Measurements from ENCODE around the gene NDUFA8. TPM values are rescaled to one million over a fixed set of nuclear protein-coding genes. Genes with fewer than 3 reads are reported as not detected.
A peak's percentile ranks its signal among the peaks of the same experiment; 100 is the strongest.

The NDUFA8 gene
- total RNA-seq, 1 experiment from 2014 or later: 52.5 TPM

DNA sequence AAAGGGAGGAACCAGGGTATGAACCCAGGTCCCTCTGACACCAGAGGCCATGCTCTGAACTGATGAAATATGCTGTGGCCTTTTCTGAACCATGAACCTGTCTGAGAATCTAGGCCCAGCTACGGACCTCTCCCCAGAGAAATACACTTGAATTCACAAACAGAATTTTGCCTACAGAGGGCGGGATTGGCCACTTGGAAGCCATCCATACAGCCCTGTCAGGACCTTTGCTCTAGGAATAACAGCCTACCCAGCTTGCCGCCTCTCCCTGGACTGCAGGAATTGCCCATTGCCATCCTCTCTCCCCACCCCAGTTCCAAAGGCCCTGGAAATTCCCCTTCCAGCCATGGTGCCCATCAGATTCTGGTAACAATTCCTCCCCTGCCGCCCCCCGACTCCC, 26.7 kb upstream of the NDUFA8 start:
- Mint-ChIP-seq H3K9me3 (ENCODE audit: unreplicated experiment) (no peaks in the 10 kb centered on the region), H3K4me1 (ENCODE audit: insufficient read depth, unreplicated experiment) (no peaks in the 10 kb centered on the region), H3K36me3 (ENCODE audit: insufficient read depth, unreplicated experiment) (no peaks in the 10 kb centered on the region), H3K27me3 (ENCODE audit: insufficient read depth, unreplicated experiment) (peaks cover 14% of the 10 kb centered on the region), H3K27ac (ENCODE audit: low read depth, unreplicated experiment) (no peak overlapping the region), H3K4me3 (ENCODE audit: unreplicated experiment) (no peak overlapping the region)
- DNase-seq (ENCODE audit: unreplicated experiment): no peak
- ChIA-PET POLR2A (interaction anchor here (0.7 kb wide), 1 partner anchor 319 kb away, joined by 3 read pairs; no protein-coding TSS in a partner anchor), CTCF (interaction anchor here (1.2 kb wide), 1 partner anchor 87 kb away, joined by 4 read pairs; no protein-coding TSS in a partner anchor)
- intact Hi-C loops (cut with micrococcal nuclease): no loop called here
- TF ChIP-seq, protein P1, sequence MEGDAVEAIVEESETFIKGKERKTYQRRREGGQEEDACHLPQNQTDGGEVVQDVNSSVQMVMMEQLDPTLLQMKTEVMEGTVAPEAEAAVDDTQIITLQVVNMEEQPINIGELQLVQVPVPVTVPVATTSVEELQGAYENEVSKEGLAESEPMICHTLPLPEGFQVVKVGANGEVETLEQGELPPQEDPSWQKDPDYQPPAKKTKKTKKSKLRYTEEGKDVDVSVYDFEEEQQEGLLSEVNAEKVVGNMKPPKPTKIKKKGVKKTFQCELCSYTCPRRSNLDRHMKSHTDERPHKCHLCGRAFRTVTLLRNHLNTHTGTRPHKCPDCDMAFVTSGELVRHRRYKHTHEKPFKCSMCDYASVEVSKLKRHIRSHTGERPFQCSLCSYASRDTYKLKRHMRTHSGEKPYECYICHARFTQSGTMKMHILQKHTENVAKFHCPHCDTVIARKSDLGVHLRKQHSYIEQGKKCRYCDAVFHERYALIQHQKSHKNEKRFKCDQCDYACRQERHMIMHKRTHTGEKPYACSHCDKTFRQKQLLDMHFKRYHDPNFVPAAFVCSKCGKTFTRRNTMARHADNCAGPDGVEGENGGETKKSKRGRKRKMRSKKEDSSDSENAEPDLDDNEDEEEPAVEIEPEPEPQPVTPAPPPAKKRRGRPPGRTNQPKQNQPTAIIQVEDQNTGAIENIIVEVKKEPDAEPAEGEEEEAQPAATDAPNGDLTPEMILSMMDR (IDR thresholded peaks at IDR 0.05; ENCODE audit: unreplicated experiment): no peak
- no TSS peak for BruUV-seq (replicated peaks)

DNA sequence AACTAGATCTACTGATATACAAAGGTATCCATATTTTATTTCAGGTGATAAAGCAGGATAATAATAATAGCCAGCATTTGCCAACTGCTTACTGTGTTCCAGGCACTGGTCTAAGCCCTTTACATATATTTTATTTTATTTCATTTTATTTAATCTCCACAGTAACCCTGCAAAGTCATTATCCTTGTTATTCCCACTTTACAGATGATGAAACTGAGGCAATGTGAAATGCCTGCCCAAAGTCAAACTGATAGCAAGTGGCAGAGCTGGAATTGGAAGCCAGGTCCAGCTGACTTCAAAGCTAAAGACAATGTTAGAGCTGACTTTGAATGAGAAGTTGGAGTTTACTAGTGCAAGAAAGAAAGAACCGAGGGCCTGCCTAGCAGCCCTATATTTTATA, 25.0 kb upstream of the NDUFA8 start:
- no peaks in the 10 kb centered on the region for H3K36me3 Mint-ChIP-seq (ENCODE audit: insufficient read depth, unreplicated experiment)
- intact Hi-C loops (cut with micrococcal nuclease): no loop called here
- no peak overlapping the region for H3K4me3 Mint-ChIP-seq (ENCODE audit: unreplicated experiment)
- no peaks in the 10 kb centered on the region for H3K9me3 Mint-ChIP-seq (ENCODE audit: unreplicated experiment)
- ChIA-PET POLR2A (interaction anchor here (0.6 kb wide), 1 partner anchor 54 kb away, joined by 4 read pairs; no protein-coding TSS in a partner anchor), CTCF (interaction anchor here (0.6 to 0.7 kb wide), 2 partner anchors 126 to 1274 kb away, joined by 3 read pairs; no protein-coding TSS in a partner anchor)
- peaks cover 14% of the 10 kb centered on the region for H3K27me3 Mint-ChIP-seq (ENCODE audit: insufficient read depth, unreplicated experiment)
- TF ChIP-seq, protein P1 (IDR thresholded peaks at IDR 0.05; ENCODE audit: unreplicated experiment): no peak
- H3K4me1 Mint-ChIP-seq (ENCODE audit: insufficient read depth, unreplicated experiment): peaks cover 7% of the 10 kb centered on the region
- DNase-seq (ENCODE audit: unreplicated experiment): no peak
- BruUV-seq (replicated peaks): no TSS peak
- no peak overlapping the region for H3K27ac Mint-ChIP-seq (ENCODE audit: low read depth, unreplicated experiment)

DNA sequence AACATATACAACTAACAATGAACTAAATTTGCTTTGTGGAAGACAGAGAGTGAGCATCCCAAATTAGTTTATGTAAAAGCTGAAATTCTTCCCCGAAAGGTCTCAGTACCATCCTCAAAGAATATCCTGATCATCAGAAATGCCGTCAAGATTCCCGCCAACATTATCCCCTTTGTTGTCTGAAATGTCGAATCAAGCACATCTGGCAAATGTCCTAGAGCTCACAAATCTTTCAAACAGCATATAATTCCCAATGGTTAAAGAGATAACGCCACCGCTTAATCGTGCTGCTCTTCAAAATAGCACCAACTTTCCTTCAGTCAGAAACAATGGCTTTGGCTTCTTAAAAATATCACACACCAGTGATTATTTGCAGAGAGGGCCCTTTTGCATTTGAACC, 23.9 kb upstream of the NDUFA8 start:
- Mint-ChIP-seq H3K27me3 (ENCODE audit: insufficient read depth, unreplicated experiment) (peaks cover 25% of the 10 kb centered on the region), H3K27ac (ENCODE audit: low read depth, unreplicated experiment) (no peak overlapping the region), H3K9me3 (ENCODE audit: unreplicated experiment) (no peaks in the 10 kb centered on the region), H3K4me3 (ENCODE audit: unreplicated experiment) (no peak overlapping the region), H3K4me1 (ENCODE audit: insufficient read depth, unreplicated experiment) (peaks cover 7% of the 10 kb centered on the region), H3K36me3 (ENCODE audit: insufficient read depth, unreplicated experiment) (no peaks in the 10 kb centered on the region)
- CTCF ChIA-PET: no interaction called here
- DNase-seq (ENCODE audit: unreplicated experiment): no peak
- TF ChIP-seq, protein P1 (IDR thresholded peaks at IDR 0.05; ENCODE audit: unreplicated experiment): no peak
- POLR2A ChIA-PET: interaction anchor here (2.2 kb wide), 1 partner anchor 24 kb away, joined by 6 read pairs; the partner anchor contains the start of genes MORN5 and NDUFA8
- no TSS peak for BruUV-seq (replicated peaks)
- intact Hi-C loops (cut with micrococcal nuclease): no loop called here

DNA sequence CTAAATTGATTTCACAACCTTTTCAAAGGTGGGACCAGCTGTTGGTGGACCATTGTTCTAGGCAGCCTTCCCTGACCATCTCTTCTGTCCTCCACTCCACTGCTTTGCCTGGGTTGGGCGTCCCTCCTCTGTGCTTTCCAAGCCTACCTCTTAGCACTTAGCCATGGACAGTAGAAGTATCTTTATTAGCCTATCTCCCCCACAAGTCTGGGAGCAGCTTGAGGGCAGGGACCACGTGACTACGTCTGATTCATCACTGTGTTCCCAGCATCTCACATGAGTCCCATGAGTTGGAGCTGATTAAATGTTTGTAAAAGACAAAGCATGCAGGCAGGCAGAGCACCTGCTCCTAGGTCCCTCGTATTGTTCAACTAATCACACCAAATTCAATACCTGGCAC, 21.1 kb upstream of the NDUFA8 start:
- Mint-ChIP-seq H3K27me3 (ENCODE audit: insufficient read depth, unreplicated experiment) (peaks cover 48% of the 10 kb centered on the region), H3K27ac (ENCODE audit: low read depth, unreplicated experiment) (no peak overlapping the region), H3K4me3 (ENCODE audit: unreplicated experiment) (no peak overlapping the region), H3K4me1 (ENCODE audit: insufficient read depth, unreplicated experiment) (peaks cover 7% of the 10 kb centered on the region), H3K36me3 (ENCODE audit: insufficient read depth, unreplicated experiment) (no peaks in the 10 kb centered on the region), H3K9me3 (ENCODE audit: unreplicated experiment) (no peaks in the 10 kb centered on the region)
- intact Hi-C loops (cut with micrococcal nuclease): no loop called here
- BruUV-seq (replicated peaks): no TSS peak
- CTCF ChIA-PET: interaction anchor here (1.5 kb wide), 1 partner anchor 30 kb away, joined by 3 read pairs; no protein-coding TSS in a partner anchor
- TF ChIP-seq, protein P1 (IDR thresholded peaks at IDR 0.05; ENCODE audit: unreplicated experiment): no peak
- peak; percentile 62 for DNase-seq (ENCODE audit: unreplicated experiment)
- POLR2A ChIA-PET: no interaction called here
